ENCODE results near the gene ENTPD6.
"Not testable (repeated sequence)": the region's sequence is repeated elsewhere in the genome, so short reads cannot be mapped to it uniquely, and the experiment has no call there.

ENTPD6 gene

DNA sequence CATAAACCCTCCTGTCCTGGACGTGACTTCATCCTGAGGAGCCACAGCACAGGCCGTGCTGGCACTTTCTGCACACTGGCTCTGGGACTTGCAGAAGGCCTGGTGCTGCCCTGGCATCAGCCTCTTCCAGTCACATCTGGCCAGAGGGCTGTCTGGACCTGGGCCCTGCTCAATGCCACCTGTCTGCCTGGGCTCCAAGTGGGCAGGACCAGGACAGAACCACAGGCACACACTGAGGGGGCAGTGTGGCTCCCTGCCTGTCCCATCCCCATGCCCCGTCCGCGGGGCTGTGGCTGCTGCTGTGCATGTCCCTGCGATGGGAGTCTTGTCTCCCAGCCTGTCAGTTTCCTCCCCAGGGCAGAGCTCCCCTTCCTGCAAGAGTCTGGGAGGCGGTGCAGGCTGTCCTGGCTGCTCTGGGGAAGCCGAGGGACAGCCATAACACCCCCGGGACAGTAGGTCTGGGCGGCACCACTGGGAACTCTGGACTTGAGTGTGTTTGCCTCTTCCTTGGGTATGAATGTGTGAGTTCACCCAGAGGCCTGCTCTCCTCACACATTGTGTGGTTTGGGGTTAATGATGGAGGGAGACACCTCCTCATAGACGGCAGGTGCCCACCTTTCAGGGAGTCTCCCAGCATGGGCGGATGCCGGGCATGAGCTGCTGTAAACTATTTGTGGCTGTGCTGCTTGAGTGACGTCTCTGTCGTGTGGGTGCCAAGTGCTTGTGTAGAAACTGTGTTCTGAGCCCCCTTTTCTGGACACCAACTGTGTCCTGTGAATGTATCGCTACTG, 30.3 kb downstream of the ENTPD6 start:
- no peak for DNase-seq

DNA sequence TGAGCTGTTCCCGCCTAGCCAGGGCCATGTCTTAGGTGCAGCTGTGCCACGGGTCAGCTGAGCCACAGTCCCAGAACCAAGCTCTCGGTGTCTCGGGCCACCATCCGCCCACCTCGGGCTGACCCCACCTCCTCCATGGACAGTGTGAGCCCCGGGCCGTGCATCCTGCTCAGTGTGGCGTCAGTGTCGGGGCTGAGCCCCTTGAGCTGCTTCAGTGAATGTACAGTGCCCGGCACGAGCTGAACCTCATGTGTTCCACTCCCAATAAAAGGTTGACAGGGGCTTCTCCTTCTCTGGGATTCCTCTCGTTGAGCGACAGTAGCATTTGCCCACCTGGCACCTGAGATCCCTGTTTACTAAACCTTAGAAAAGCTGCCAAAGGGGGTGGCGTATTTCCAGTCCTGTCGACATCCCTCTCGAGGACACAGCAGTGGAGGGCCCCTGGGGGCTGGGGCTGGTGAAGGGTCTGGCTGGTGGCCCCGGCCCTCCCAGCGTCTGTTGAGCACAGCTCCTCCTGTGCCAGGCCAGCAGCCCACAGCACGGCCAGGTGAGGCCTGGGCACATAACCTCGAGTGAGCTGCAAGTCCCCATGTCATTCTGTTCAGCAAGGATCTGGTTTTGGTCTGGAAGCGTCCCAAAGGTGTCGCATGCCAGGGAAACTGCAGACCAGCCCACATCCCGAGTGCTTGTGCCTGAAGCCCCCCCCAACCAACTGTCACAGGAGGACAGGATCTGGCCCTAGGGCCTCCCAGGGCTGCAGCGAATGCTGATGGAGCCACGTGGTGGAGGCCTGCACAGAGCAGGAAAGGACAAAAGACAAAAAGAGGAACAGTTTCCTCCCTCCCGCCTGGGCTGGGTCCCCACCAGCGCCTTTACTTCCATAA, 31.2 kb downstream of the ENTPD6 start:
- DNase-seq, result no peak

DNA sequence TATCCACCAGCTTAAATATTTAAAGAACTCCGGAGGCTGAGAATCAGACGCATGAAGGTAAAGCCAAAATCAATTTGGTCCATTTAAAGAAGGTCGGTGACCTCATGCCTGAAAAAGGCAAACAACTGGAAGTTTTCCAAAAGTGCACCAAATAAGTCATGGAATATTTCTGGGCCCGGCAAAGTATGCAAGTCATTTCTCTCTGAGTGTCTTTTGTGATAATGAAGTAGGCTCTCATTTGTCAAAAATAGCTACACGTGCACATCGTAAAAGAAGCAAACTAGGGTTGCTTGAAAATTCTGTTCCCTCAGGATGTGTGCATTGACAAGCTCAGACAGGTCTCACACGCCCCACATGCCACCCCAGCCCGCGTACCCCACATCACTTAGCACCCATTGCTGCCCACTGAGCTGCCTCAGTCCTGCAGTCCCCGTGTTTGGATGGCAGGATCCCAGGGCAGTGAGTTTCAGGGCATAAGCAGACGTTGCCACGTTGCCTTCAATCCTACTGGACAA, 31.9 kb downstream of the ENTPD6 start:
- no peak for DNase-seq

DNA sequence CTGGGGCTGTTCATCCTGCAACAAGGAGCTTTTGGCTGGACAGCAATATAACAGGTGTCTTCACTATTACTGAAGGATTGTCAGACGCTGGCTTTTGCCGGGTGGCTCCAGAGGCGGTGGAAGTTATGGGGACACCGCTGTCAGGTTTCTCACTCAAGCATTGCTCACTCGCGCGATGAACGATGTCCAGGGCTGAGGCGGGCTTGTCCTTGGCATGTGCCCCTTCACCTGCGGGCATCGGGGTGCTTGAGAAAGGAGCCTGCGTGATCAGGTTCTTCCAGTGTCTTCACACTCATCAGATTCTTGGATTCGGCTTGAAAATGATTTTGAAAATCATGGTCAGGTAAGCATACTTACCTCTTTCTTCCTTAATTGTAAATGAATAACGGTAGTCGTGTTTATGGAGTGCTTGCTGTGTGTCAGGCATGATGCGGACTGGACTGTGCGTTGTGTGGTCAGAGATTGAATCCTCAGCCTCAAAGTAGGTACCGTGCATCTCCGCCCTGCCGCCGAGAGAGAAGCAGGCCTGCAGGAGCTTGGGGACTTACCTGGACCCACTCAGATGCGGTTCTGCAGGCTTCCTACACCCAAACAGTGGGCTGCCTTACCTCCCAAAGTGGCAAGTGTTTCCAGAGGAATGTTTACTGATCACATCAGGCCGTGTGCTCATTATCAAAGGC, 34.1 kb downstream of the ENTPD6 start:
- no peak for DNase-seq

DNA sequence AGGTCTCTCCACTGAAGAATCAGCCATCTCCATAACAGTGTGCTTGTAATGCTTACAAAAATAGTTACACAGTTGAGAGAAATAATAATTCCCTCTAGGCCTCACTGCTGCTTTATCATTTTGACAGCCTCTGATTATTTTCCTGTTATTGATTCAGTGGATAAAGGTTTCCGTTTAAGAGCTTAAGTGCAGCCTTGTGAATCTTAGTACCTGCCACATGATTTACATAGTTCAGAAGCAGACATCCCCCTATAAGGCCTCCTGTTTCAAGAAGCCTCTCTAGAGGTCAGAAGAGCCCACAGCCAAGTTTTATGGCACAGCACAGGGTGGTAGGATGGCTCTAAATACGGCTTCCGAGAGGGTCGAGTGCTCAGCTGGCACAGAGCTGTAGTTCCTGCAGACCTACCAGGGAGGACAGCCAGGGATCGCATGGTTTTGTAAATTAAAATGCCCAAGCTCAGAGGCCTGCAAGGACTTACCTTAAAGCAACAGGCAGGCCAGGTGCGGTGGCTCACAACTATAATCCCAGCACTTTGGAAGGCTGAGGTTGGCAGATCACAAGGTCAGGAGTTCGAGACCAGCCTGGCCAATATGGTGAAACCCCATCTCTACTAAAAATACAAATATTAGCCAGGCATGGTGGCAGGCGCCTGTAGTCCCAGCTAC, 34.8 kb downstream of the ENTPD6 start:
- DNase-seq, result no peak

DNA sequence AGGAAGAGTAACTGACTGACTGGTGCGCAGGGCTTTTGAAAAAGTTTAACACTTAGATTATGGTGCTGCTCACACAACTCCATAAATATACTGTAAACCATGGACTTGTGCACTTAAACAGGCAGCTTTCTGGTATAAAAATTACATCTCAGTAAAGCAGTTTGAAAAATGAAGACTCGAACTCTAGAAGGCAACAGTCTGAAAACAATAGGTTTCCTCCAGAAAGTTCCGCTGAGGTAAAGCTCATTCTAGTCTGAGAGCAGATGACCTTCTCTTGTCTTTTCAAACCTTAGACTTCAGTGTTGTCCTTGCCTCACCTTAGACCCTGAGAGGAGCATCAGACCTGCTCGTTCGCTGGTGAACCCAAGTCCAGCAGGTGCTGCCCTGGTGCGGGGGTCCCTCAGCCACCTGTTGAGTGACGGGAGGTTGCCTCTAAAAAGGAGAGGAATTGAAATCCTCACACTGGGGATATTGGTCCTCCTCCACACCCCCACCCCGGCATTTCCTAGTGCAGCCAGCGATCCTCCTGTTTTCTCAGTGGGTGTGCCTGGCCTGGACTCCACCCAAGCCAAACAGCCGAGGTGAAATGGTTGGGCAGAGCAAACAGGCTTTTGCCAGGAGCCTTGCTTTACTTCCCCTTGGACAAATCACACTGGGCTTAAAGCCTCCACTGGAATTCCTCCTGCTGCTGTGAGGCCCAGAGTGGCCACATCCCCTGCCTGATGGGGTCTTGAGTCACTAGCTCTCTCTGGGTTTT, 37.7 kb downstream of the ENTPD6 start:
- DNase-seq, result no peak

DNA sequence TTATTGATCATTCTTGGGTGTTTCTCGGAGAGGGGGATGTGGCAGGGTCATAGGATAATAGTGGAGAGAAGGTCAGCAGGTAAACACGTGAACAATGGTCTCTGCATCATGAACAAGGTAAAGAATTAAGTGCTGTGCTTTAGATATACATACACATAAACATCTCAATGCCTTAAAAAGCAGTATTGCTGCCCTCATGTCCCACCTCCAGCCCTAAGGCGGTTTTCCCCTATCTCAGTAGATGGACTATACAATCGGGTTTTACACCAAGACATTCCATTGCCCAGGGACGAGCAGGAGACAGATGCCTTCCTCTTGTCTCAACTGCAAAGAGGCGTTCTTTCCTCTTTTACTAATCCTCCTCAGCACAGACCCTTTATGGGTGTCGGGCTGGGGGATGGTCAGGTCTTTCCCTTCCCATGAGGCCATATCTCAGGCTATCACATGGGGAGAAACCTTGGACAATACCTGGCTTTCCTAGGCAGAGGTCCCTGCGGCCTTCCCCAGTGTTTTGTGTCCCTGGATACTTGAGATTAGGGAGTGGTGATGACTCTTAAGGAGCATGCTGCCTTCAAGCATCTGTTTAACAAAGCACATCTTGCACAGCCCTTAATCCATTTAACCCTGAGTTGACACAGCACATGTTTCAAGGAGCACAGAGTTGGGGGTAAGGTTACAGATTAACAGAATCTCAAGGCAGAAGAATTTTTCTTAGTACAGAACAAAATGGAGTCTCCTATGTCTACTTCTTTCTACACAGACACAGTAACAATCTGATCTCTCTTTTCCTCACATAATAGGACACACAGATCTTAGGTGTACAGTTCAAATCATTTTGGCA, 38.7 kb downstream of the ENTPD6 start:
- not testable (repeated sequence) for DNase-seq

DNA sequence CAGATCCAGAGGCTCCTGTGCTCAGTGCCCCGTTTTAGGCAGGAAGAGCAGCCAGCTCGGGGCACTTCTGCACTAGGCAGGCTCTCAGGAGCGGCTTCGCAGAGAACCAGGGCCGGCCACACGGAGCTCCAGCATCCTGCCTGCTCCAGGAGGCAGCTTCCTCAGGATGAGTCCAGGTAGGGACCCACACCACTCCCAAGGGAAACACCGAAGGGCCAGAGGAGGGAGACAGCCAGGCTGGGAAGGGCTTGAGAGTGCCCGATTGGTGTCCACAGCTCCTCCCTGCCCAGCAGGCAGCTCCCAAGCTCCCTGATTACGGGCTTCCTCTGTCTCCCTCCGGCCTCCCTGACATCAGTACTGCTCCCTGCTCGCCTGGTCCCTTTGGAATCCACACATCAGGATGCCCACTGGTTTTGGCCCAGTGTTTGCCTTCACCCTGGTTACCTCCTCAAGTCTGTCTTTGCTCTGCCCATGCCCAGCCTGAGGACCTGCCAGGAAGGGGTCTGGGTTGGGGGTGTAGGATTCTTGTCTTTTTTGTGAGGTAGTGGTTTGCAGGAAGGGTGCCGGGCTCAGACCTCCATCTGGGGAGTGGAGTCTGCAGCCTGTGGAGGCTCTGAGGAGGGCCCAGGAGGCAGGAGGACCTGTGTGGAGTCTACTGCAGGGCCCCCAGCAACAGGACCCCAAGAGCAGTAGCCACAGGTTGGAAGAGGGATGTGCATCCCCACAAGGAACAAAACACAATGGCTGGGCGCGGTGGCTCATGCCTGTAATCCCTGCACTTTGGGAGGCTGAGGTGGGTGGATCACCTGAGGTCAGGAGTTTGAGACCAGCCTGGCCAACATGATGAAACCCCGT, 41.2 kb downstream of the ENTPD6 start:
- no peak for DNase-seq

DNA sequence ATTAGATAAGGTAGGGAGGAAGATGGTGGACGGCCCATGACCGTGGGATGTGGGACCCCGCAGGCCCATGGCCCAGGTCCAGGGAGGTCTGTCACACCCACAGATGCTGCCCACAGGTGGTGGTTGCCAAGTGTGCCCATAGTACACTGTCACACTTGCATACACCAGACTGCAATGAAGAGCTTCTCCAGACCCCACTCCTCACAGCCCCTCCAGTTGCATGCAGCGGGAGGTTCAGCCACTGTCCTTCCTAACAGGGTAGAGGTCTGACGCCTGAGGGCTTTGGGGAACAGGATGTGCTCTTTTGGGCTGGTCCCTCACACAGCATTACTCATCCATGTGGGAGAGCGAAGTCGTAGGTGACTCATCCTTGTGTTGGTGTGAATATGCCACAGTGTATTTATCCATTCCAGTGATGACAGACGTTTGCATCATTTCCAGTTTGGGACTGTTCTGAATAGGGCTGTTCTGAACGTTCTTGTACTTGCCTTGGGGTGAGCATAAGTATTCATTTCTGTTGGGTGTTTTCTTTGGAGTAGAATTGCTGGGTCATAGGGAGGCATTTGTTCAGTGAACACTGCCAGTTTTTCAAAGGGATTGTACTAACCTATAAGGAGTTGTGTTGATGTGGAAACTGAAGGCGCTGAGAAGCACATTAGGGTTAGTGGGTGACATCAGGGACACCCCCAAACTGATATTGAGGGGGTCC, 42.3 kb downstream of the ENTPD6 start:
- no peak for DNase-seq

DNA sequence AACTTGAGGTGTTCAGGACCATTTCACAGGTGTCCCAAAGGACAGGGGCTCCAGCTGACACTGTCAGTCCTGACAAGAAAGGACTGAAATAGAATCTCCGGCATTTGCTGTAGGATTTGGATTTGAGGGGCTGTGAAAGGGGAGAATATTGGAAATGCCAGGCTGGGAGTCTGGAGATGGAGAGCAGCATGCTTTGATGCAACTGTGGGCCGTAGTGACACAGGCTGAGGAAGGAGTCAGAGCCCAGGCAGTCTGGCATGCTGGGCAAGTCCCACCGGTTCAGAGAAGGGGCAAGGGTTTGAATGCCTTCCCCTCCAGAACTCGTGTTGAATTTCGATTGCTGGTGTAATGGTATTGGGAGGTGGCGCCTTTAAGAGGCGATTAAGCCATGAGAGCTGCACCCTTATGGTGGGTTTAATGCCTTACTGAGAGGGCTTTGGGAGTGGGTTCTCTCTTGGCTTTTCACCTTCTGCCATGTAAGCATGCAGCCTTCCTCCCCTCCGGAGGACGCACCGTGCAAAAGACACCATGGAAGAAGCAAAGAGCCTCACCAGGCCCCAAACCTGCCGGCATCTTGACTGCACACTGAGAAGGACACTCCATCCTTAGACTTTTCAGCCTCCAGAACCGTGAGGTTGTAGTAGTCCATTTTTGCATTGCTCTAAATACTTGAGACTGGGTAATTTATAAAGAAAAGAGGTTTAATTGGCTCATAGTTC, 43.0 kb downstream of the ENTPD6 start:
- DNase-seq, result no peak

DNA sequence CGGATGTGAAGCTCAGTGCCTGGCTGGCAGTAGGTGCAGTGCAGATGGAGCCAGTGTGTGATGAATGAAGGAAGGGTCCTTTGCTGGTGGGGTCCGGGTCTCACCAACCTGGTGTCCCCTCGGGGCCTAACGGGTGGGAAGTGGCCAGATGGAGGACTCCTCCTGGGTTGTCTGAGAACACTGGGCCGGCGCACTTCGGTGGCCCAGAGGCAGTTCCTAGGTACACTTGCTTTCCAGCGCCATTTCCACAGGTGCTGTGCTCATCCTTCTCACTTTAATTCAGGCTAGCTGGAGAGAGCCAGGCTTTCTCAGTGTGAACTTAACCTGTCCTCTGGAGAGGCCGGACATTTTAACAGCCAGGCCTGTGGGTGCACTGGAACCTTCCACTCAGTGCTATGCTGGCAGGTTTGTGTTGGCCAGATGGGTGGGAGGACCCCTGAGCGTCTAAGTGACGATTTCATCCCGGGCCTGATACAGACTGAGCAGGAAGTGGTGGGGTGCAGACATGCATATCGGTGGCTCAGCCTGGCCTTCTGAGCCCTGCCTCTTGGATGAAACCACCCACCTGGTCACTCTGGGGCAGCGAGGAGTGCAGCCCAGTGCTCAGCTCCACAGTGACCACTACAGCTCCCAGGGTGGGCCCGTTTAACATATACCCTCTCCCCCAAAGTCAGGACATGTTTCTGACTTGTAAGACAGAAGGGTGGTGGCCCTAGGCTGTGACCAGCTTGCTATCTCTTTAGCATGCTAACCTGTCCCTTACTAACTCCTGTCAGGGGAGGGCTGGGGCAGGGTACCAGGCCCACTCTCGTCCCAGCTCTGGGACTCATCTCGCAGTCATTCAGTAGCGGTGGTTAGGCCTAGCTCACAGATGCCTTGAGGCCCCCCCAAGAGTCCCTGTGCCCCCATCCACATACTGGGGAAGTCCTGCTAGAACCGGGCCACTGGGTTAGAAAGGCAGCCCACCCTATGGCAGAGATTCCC, 44.2 kb downstream of the ENTPD6 start:
- no peak for DNase-seq

DNA sequence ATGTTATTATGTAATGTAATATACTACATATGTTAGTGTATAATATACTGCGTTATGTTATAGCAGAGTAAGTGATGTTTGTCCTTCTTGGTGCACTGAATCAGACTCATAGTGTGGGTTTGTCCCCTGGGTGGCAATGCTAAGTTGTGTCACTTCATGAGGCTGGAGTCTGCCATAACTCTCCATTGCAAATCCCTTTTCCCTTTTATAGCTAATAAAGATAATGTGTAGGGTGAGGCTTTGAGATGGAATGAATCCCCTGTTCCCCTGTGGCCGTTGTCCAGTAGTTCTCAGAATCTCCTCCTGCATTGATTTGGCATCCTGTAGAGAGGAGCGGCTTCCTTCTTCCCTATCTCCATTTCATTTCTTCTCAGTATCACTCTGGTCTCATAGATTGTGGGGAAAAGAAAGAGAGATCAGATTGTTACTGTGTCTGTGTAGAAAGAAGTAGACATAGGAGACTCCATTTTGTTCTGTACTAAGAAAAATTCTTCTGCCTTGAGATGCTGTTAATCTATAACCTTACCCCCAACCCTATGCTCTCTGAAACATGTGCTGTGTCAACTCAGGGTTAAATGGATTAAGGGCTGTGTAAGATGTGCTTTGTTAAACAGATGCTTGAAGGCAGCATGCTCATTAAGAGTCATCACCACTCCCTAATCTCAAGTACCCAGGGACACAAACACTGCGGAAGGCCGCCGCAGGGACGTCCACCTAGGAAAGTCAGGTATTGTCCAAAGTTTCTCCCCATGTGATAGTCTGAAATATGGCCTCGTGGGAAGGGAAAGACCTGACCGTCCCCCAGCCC, 45.5 kb downstream of the ENTPD6 start:
- not testable (repeated sequence) for DNase-seq

DNA sequence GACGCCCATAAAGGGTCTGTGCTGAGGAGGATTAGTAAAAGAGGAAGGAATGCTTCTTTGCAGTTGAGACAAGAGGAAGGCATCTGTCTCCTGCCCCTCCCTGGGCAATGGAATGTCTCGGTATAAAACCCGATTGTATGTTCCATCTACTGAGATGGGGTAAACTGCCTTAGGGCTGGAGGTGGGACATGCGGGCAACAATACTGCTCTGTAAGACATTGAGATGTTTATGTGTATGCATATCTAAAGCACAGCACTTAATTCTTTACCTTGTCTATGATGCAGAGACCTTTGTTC, 46.1 kb downstream of the ENTPD6 start:
- not testable (repeated sequence) for DNase-seq

DNA sequence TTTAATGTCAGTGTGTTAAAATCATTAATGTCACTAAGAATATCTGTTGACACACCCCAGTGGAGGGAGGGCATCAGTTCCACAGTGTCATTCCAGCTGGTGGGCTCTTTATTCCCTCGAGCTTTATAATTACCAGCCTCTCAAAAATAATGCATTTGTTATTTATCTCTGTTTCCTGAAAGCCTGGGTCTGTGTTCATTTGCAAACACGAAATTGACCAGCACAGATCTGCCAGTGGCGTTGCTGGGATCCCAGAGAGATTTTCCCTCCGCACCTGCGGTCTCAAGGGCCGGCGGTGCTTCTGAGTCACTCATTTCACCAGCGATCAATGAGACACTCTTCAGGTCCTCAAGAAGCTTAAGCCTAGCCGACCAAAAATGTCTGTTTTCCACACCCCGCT, 46.7 kb downstream of the ENTPD6 start:
- DNase-seq, result no peak

DNA sequence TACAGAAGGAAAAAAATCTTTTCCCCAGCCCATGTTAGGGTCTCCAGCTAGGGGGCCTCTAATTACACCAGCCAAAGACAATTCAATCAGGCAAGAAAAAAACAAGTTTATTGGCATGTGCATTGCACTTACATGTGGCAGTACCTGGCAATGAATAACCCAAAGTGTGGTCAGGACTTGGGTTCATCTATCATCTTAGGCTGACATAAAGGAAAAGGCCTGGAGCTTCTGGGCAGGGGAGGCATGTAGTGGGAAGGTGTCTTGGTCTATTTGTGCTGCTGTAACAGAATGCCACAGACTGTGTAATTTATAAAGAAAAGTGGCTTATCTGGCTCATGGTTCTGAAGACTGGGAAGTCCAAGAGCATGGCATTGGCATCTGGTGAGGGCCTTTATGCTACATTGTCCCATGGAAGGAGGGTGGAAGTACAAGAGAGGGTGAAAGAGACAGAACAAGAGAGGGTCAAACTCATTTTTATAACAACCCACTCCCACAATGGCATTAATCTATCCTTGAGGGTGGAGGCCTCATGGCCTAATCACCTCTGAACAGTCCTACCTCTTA, 48.0 kb downstream of the ENTPD6 start:
- DNase-seq, result no peak

DNA sequence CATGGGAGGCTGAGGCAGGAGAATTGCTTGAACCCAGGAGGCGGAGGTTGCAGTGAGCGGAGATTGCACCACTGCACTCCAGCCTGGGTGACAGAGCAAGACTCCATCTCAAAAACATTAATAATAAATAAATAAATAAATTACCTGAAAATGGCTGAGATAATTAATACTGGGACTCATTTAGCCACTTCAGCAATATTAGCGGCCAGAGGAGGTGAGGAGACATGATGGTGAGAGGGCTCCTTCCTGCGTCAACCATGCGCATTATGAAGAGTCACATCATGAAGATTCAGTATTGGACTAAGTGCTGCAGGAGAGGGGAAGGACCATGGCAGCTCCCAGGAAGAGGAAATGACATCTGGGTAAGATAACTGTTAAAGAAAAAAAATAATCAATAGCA, 49.5 kb downstream of the ENTPD6 start:
- no peak for DNase-seq
